ENCODE results near the gene BIN2. TPM values are rescaled to one million over a fixed set of nuclear protein-coding genes. Genes with fewer than 3 reads are reported as not detected.

Gene BIN2
- polyA plus RNA-seq, 3 donors, result 120 to 376 (median 196) TPM

GRCh38 chr12:51357374-51358047 lies 33.5 kb upstream of the BIN2 start:
- no peak overlapping the region for H3K4me3 ChIP-seq (replicated peaks in 1 of 3; ENCODE audit: low read depth in 2 of 3, low read length in 3 of 3)
- H4K20me1 ChIP-seq (ENCODE audit: insufficient read depth, low read length), result no peaks in the 10 kb centered on the region
- Mint-ChIP-seq H3K4me1 (peaks cover 2% of the 10 kb centered on the region), H3K27ac (no peak overlapping the region), H3K9me3 (no peaks in the 10 kb centered on the region), H3K27me3 (ENCODE audit: low read depth in 3 of 3) (no peaks in the 10 kb centered on the region), H3K36me3 (peaks cover 70 to 76% of the 10 kb centered on the region in 2 donors), H3K4me3 (no peak overlapping the region)
- no peaks in the 10 kb centered on the region for H3K79me2 ChIP-seq (ENCODE audit: insufficient read depth, low read length)
- H3K4me1 ChIP-seq (ENCODE audit: control insufficient read depth in 1 of 2, insufficient read depth in 2 of 2, low read length in 2 of 2), result no peaks in the 10 kb centered on the region
- H3K27me3 ChIP-seq (ENCODE audit: control insufficient read depth in 2 of 2, insufficient read depth in 2 of 2, low read length in 2 of 2), result no peaks in the 10 kb centered on the region
- H2AFZ ChIP-seq (ENCODE audit: insufficient read depth, low read depth, low read length, poor library complexity, severe bottlenecking), result no peak overlapping the region
- H3K9ac ChIP-seq (ENCODE audit: insufficient read depth, low read length, poor library complexity, severe bottlenecking), result no peak overlapping the region
- WGBS (ENCODE audit: insufficient coverage), result 64% methylated on average over 8 of the region's 10 CpGs
- peaks cover 48 to 90% of the 10 kb centered on the region in 2 donors for H3K36me3 ChIP-seq (replicated peaks in 1 of 2; ENCODE audit: control insufficient read depth in 1 of 2, insufficient read depth in 2 of 2, low read length in 2 of 2)
- TF ChIP-seq, protein P1, sequence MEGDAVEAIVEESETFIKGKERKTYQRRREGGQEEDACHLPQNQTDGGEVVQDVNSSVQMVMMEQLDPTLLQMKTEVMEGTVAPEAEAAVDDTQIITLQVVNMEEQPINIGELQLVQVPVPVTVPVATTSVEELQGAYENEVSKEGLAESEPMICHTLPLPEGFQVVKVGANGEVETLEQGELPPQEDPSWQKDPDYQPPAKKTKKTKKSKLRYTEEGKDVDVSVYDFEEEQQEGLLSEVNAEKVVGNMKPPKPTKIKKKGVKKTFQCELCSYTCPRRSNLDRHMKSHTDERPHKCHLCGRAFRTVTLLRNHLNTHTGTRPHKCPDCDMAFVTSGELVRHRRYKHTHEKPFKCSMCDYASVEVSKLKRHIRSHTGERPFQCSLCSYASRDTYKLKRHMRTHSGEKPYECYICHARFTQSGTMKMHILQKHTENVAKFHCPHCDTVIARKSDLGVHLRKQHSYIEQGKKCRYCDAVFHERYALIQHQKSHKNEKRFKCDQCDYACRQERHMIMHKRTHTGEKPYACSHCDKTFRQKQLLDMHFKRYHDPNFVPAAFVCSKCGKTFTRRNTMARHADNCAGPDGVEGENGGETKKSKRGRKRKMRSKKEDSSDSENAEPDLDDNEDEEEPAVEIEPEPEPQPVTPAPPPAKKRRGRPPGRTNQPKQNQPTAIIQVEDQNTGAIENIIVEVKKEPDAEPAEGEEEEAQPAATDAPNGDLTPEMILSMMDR (IDR thresholded peaks at IDR 0.05), result no peak
- no peak overlapping the region for H3K27ac ChIP-seq (ENCODE audit: low read depth in 1 of 2, low read length in 2 of 2)
- no peak overlapping the region for H3K4me2 ChIP-seq (replicated peaks; ENCODE audit: extremely low read depth, low read length, poor library complexity, severe bottlenecking)
- no peaks in the 10 kb centered on the region for H3K9me3 ChIP-seq (replicated peaks in 1 of 2; ENCODE audit: control insufficient read depth in 1 of 2, insufficient read depth in 1 of 2, low read length in 2 of 2)
- intact Hi-C loops (cut with micrococcal nuclease), result no loop called here
- peak in 1 of 3 donors; percentile 11 for DNase-seq

GRCh38 chr12:51351913-51352532 lies 28.0 kb upstream of the BIN2 start:
- peaks cover 19 to 28% of the 10 kb centered on the region in 2 donors for H3K36me3 Mint-ChIP-seq
- H3K27ac Mint-ChIP-seq, result no peak overlapping the region

More at GRCh38 chr12:51351913-51352532, 28.0 kb upstream of the BIN2 start:
- H4K20me1 ChIP-seq (ENCODE audit: insufficient read depth, low read length), result no peaks in the 10 kb centered on the region
- no peak overlapping the region for H3K9ac ChIP-seq (ENCODE audit: insufficient read depth, low read length, poor library complexity, severe bottlenecking)
- no peaks in the 10 kb centered on the region for H3K9me3 ChIP-seq (replicated peaks in 1 of 2; ENCODE audit: control insufficient read depth in 1 of 2, insufficient read depth in 1 of 2, low read length in 2 of 2)
- H3K4me3 Mint-ChIP-seq, result no peak overlapping the region
- no peak overlapping the region for H3K4me3 ChIP-seq (replicated peaks in 1 of 3; ENCODE audit: low read depth in 2 of 3, low read length in 3 of 3)
- peaks cover 16 to 37% of the 10 kb centered on the region in 2 donors for H3K36me3 ChIP-seq (replicated peaks in 1 of 2; ENCODE audit: control insufficient read depth in 1 of 2, insufficient read depth in 2 of 2, low read length in 2 of 2)
- WGBS (ENCODE audit: insufficient coverage), result 56% methylated on average over 6 of the region's 11 CpGs
- no peak overlapping the region for H3K4me2 ChIP-seq (replicated peaks; ENCODE audit: extremely low read depth, low read length, poor library complexity, severe bottlenecking)
- no peak overlapping the region for H2AFZ ChIP-seq (ENCODE audit: insufficient read depth, low read depth, low read length, poor library complexity, severe bottlenecking)
- no peak overlapping the region for H3K27ac ChIP-seq (ENCODE audit: low read depth in 1 of 2, low read length in 2 of 2)
- no peaks in the 10 kb centered on the region for H3K4me1 Mint-ChIP-seq
- H3K4me1 ChIP-seq (ENCODE audit: control insufficient read depth in 1 of 2, insufficient read depth in 2 of 2, low read length in 2 of 2), result no peaks in the 10 kb centered on the region
- H3K27me3 ChIP-seq (ENCODE audit: control insufficient read depth in 2 of 2, insufficient read depth in 2 of 2, low read length in 2 of 2), result no peaks in the 10 kb centered on the region
- intact Hi-C loops (cut with micrococcal nuclease), result loop anchor here in 1 of 2 donors (5.0 kb wide), 1 partner anchor 525 kb away; no protein-coding TSS in a partner anchor
- H3K79me2 ChIP-seq (ENCODE audit: insufficient read depth, low read length), result no peaks in the 10 kb centered on the region
- H3K27me3 Mint-ChIP-seq (ENCODE audit: low read depth in 3 of 3), result peaks cover 1 to 3% (median 3%) of the 10 kb centered on the region in 3 donors
- peak; percentile 24 to 44 (median 27) for DNase-seq
- TF ChIP-seq, protein P1 (IDR thresholded peaks at IDR 0.05), result peak; percentile 54
- peaks cover 0 to 1% (median 0%) of the 10 kb centered on the region in 7 donors for H3K9me3 Mint-ChIP-seq

Data from CD14-positive monocyte (primary cell).